GM21526 (cell line): ENCODE data around the gene INPP5A.
"Not testable (repeated sequence)": the region's sequence is repeated elsewhere in the genome, so short reads cannot be mapped to it uniquely, and the experiment has no call there.

Experiments used
- ATAC-seq: cut with Tn5 transposase; IDR thresholded peaks from one replicate; pipeline ENCODE4 v1.9.1; 2021; ENCODE audit warnings: moderate library complexity; ENCODE audit not compliant: unreplicated experiment, low FRiP score

The INPP5A gene

GRCh38 chr10:132559538-132559937, 22.0 kb downstream of the INPP5A start:
- ATAC-seq: no peak

- no peak for ATAC-seq
Measured at GRCh38 chr10:132560241-132560731, 22.7 kb downstream of the INPP5A start.

- ATAC-seq: no peak
Measured at GRCh38 chr10:132562177-132562915, 24.8 kb downstream of the INPP5A start.

- ATAC-seq: no peak
Measured at GRCh38 chr10:132562916-132563456, 25.4 kb downstream of the INPP5A start.

- peak; percentile 76 for ATAC-seq
Measured at GRCh38 chr10:132563485-132564248, 26.1 kb downstream of the INPP5A start.

GRCh38 chr10:132564249-132564605, 26.6 kb downstream of the INPP5A start:
- ATAC-seq: no peak

GRCh38 chr10:132564690-132565089, 27.1 kb downstream of the INPP5A start:
- no peak for ATAC-seq

GRCh38 chr10:132565516-132566209, 28.1 kb downstream of the INPP5A start:
- ATAC-seq: no peak

- no peak for ATAC-seq
Measured at GRCh38 chr10:132566892-132567291, 29.3 kb downstream of the INPP5A start.

- ATAC-seq: no peak
Measured at GRCh38 chr10:132570265-132570664, 32.7 kb downstream of the INPP5A start.

GRCh38 chr10:132570771-132571649, 33.4 kb downstream of the INPP5A start:
- peak; percentile 54 for ATAC-seq

- peak; percentile 76 for ATAC-seq
Measured at GRCh38 chr10:132571650-132572544, 34.3 kb downstream of the INPP5A start.

GRCh38 chr10:132572545-132572937, 35.0 kb downstream of the INPP5A start:
- ATAC-seq: no peak

- not testable (repeated sequence) for ATAC-seq
Measured at GRCh38 chr10:132572946-132573345, 35.4 kb downstream of the INPP5A start.

- no peak for ATAC-seq
Measured at GRCh38 chr10:132574288-132574687, 36.7 kb downstream of the INPP5A start.

GRCh38 chr10:132574783-132575319, 37.3 kb downstream of the INPP5A start:
- ATAC-seq: no peak

GRCh38 chr10:132575320-132576201, 38.0 kb downstream of the INPP5A start:
- no peak for ATAC-seq
